ENCODE measurements around the gene KANSL1.

- TF ChIP-seq CTCF (conservative IDR thresholded peaks at IDR 0.05 in 1 of 2, IDR thresholded peaks at IDR 0.05 in 1 of 2; ENCODE audit: low read depth in 1 of 2, low read length in 2 of 2) (no peak), EZH2 (IDR thresholded peaks at IDR 0.05; ENCODE audit: low read length, missing control alignments) (no peak)
Observed at GRCh38 chr17:46020023-46020761, 173.0 kb downstream of the KANSL1 start.

All from fibroblast of lung (primary cell).